Stimulated activated CD8-positive, alpha-beta memory T cell treated with anti-CD3 and anti-CD28 coated beads, Interleukin-4, amount 100 ng/mL, for 24 hours (primary cell): ENCODE data around the gene MLYCD.

Experiments used
- DNase-seq: peaks from one replicate; pipeline ENCODE4 v3.0.0-alpha.2; 2020; ENCODE audit warnings: low read depth

Gene MLYCD

DNA sequence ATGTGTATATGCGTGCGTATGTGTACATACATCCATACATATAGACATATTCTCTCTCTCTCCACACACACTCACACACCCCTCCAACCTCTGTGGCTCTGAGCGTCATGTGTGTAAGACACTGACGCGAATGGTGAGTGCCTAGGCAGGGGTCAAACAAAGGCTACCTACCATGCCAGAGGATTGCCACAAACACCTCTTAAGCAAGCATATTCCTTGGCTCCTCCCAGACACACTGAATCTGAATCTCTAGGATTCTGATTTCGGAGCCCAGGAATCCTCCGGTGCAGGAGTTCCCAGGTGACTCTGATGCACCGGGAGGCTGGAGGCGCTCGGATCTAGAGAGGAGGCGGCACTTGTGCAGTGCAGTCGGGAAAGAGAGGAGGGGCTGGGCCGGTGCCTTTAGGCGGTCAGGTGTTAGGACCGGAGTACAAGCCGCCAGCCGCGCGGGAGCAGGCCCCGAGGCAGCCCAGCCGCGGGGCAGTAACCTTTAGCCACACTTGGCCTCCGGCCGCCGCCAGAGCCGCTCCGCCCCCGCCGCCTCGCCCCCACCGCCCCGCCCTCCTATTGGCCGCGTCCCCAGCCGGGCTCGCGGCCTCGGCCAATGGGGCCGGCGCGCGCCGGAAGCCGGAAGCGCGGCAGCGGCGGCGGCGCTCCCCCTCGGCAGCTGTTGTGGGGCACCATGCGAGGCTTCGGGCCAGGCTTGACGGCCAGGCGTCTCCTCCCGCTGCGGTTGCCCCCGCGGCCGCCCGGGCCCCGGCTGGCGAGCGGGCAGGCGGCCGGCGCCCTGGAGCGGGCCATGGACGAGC, at the start of gene MLYCD:
MLYCD (plus strand) TSS at position 653 of the 809 bp plus-strand sequence; CDS start at position 683, 30 bp downstream.
- peak; percentile 57 for DNase-seq

DNA sequence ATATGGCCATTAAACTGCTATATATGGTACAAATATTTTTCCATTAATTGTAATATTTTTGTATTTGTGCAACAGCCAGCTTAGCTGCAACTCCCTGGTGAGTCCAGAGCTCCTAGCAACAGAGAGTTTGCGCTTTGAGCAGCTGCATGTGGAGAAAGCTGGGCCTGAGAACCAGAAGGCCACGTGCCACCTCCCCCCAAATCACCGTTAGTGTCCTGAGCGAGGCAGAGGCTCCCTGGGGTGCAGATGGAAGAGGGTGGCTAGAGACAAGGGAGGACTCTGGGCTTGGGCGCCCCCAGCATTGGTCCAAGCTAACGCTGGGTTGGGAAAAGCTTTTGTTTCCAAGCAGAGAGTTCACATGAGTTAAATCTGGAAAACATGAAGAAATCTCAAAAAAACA, 49.5 kb upstream of the MLYCD start:
- no peak for DNase-seq

DNA sequence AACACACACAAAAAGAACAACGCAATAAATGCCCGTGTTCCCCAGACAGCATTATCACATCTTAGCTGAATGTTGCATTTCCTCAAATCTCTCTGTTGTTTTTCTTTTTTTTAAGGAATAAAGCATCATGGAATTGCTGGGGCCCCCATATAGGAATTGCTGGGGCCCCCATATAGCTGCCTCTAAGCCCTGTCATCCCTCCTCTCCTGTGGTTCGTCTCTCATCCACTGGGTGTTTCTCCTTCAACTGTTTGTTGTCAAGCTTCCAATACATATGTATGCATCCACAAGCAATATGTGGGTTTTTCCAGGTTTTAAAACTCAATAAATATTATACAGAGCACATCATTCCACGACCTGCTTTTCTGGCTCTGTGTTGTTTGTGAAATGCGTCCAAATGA, 48.0 kb upstream of the MLYCD start:
- no peak for DNase-seq

DNA sequence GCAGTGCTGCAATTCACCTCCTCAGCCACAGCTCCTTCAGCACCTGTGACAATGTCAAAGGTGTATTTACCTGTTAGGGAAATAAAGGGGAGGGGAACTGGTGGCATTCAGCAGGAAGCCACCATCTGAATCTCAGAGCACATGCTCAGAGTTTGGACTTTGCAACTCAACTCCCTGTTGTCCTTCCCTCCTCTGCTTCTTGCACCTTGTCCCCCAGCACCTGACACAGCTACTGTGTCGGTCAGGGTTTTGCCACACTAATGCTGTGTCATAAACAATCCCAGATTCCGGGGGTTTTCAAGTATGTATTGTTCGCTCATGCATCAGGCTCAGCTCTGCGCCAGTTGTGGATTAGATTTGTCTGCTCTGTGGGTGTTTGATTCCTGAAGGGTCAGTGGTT, 47.4 kb upstream of the MLYCD start:
- DNase-seq = no peak

DNA sequence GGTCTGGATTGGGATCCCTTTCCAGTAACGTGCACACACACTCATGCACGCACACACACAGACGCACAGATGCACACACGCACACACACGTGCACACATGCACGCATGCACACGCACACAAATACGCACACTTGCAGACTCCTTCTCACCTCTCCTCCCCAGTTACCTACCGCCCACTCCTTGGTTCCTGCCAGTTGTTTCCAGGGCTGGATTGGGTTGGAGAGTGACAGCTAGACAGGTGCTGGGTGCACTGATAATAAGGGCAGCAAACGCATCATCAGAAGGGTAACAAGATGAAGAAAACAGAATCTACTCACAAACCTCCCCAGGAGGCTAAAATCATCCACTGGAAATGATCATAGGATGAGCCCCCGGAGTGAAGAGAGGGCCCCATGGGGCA, 46.1 kb upstream of the MLYCD start:
- no peak for DNase-seq

DNA sequence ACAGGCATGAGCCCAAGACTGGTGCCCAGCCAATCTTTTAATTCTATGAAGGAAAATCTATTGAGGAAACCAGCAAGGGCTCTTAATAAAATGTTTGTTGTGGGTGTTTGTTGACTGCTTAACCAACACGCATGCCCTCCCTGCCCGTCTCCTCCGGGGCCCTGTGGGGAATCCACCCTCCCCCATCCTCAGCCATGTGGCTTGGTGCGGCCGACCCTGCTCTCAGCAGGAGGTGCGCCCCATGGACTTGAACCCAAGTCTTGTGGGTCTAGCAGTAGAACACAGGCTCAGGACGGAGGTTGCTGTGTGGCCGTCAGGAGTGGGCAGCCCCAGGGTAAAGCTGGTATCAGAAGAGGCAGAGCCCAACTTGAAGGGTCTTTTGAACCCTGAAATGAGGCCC, 45.1 kb upstream of the MLYCD start:
- DNase-seq = no peak

DNA sequence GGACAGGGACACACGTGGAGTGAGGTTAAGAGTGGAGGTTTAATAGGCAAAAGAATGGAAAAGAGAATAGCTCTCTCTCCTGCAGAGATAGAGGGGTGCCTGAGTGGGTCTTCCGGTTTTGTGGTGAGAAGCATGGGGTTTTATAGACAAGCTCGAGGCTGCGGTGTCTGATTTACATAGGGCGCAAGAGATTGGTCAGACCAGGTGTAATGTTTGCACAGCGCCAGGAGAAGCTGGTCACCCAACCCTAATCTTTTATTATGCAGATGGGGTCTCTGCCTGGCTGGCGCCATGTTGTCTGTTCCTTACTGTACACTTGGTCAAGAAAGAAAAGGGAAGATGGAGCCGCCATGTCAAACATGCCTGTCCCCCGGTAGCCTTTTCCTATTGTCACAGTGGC, 44.5 kb upstream of the MLYCD start:
- DNase-seq = no peak

DNA sequence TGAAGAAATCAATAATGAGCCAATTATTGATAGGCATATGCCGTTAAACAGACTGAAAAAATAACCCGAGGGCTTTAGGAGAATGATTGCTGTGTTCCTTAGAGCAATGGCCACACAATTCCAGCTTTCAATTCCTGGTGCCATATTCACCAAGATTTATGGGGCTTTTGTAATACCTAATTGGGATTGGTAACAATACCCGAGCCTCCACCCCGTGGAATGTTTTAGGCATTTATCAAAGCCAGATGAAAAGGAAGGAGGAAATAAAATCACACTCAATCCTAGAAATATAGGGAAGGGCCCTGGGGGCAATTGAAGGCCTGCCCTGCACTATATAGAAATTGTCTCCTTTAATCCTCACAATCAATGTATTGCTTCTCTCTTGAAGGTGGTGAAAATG, 42.1 kb upstream of the MLYCD start:
- DNase-seq = no peak

DNA sequence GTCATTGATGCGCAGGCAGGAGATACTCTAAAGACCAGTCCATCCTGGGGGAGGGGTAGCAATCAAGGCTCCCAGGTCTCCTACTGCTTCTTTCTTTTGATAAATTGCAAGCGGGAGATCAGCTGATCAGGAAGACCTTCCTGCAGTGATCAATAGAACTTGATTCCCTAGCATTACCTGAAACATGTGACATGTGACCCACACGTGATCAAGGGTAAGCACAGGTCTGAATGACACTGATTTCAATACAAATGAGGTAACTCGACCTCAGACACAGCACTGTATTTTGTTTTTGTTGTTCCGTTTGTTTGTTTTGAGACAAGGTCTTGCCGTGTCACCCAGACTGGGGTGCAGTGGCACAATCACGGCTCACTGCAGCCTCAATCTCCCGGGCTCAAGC, 39.6 kb upstream of the MLYCD start:
- no peak for DNase-seq

DNA sequence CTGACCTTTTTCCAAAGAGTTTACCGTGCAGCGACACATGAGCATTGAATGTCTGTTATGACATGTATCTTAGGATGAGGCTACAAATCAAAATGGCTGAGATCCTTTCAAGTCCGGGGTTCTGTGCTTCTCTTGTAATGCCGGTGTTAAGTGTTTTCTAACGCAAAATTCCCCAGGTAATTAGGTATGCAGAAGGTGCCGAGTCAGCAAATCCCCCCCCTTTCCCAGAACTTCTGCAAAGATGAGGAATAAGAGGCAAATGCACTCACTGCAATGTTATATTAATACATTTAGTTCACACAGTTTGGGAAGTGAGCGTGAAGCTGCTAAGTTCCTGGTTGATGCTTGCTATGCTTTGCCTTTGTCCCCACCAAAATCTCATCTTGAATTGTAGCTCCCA, 36.3 kb upstream of the MLYCD start:
- DNase-seq = no peak

DNA sequence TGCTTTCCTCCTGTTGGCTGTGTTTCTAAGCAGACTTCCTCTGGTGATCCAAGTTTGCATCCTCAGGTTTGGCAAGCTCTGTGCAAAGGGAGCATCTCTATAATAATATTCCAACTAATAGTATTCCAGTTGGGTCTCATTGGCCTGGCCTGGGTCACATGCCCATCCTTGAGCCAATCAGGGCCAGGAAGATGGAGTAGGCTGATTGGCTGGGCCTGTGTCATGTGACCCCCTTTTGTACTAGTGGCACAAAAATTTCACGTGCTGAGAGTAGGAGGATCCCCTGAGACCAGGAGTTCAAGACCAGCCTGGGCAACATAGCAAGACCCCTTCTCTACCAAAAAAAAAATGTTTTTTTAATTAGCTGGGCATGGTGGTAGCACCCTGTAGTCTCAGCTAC, 35.2 kb upstream of the MLYCD start:
- no peak for DNase-seq

DNA sequence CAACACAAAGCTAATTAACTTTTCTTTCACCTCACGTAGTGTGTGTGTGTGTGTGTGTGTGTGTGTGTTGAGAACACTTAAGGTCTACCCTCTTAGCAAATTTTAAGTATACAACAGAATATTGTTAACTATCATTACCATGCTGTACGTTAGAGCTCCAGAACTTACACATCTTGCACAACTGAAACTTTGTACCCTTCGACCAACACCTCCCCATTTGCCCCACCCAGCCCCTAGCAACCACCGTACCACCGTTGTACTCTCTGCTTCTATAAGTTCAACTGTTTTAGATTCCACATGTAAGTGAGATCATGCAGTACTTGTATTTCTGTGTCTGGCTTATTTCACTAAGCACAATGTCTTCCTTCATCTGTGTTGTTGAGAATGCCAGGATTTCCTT, 28.1 kb upstream of the MLYCD start:
- DNase-seq = no peak

DNA sequence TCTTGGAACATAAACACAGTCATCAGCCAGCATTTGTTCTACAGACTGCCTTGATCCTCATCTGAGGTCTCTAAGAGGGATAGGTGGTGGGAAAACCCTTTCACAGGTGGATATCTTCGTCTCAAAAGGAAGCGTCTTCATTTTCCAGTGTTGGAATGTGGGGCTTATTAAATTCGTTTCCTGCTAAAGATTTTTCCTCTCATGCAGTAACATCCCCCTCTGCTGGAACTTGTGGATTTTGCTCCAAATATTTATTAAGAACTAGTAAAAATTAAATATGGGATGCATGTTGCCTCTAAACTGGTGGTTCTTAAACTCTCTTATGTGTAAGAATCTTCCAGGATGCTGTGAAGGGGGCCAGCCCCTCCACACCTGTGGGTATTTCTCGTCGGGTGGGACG, 20.1 kb upstream of the MLYCD start:
- no peak for DNase-seq

DNA sequence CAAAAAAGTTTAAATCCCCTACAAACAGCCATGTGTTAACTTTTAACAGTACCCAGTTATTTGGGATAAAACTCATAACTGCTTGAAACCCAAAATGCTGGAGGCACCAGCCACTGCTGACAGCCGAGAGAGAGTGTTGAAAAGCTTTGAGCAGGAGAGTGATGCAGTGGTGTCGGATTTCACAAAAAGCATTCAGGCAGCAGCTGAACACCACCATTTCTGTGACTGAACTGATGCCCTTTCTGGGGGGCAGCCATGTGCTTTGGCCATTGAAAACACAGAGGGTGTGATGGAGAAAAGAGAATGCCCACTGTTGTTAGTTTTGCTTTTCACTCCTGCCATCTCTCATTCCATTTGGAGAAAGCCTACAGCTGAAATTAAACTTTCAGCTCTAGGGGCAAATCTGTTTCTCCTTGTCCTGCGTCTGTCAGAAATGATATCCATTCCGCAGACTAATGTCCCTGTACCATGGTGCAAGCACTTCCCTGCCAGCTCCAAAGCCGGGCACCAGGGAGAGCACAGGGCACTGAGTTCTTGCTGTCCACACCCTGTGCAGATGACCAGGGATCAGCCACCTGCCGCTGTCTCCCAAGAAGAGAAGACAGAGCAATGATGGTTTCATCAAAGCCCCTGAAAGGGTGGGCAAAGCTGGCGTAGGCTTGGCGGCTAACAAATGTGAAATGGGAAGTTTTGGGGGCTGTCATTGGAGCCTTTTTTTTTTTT, 16.6 kb upstream of the MLYCD start:
- DNase-seq = no peak

DNA sequence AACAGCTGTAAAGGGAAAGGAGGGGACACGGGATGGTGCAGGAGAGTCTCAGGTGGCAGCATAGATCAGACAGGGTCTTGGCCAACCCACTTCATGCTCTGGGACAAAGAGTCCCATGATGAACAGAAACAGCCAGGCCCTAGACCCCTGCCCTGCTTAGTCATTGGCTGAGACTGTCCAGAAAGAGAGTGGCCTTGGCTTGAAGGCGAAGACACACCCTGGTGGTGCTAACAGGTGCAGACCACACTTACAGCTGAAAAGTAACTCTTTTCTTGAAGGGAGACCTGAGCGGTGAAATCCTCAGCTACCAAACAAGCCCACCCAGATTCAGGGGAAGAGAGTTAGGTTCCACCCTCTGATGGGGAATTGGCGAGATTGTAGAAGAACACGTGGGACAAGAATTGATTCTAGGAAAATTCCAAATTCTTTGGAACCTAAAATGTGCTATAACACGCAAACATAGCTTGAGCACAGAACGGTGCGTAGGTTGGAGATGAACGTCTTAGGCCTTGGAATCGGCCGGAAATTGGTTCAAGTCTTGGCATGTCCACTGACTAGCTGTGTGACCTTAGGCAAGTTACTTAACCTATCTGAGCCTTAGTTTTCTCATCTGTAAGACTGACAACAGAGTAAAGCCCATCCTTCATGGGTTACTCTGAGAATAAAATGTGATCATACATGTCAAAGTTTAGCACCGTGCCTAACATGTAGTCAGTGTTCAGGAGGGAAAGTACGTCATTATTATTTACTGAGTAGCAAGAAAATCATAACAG, 12.5 kb upstream of the MLYCD start:
- DNase-seq = no peak

DNA sequence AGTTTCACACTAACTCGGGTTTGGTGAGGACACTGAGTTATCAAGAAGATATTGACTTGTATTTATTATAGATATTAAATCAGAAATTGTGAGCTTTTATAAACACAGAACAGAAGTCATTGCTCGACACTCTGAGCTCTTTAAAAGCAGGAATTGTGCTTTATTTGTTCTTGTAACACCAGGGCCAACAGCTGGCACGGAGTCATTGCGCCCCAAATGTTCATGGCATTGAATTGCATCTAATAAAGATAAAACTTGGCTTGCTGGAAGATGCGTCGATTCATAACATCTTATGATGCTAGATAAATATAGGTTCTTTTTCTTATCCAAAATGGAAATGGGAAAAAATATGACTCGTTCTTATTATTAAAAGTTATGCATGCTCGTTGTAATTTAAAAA, 11.8 kb upstream of the MLYCD start:
- DNase-seq = no peak

DNA sequence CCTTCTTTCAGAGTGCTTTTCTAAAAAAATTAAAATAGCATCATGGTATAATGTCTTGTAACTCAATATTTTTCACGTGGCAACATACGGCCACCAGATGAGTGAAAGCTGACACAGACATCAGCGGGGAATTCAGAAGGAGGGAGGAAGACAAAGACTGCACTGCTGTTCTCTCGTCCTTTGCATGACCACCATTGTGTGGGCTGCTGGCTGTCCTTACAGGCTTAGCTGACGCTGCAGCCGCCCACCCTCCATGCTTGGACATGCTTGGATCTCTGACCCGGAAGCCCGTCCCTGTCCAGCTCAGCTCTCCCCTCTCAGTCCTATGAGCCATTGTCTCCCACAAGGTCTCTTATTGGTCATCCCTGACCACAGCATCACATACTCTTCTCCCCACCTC, 11.4 kb upstream of the MLYCD start:
- no peak for DNase-seq

DNA sequence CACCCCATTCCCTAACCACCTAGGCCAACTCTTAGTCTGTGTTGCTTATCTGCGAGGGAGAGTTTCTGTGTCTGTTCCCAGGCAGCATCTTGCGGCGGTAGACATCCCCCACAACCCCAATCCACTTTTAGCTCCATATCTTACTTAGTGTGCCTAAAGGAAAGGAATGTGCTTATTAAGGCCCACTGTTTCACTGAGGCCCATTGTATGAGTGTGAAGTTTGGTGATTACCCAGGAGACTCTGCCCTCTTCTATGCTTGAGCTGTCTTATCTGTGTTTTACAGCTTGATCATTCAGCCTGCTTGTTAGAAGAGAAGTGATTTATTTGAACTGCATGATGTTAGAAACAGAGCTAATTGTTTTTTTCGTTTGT, 10.3 kb upstream of the MLYCD start:
- no peak for DNase-seq

DNA sequence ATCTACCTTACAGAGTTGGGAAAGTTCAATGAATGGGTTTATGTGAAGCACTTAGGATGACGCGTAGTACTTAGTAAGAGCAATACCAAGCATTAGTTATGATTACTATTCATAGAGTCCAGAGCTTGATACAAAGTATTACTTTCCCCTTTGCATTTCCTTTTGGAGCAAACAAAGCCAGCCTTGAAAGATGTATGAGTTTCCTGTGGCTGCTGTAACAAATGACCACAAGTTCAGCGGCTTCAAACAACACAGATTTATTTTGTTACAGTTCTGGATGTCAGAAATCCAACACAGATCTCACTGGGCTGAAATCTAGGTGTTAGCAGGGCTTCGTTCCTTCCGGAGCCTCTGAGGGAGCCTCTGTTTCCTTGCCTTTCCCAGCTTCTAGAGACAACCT, 8.6 kb upstream of the MLYCD start:
- no peak for DNase-seq

DNA sequence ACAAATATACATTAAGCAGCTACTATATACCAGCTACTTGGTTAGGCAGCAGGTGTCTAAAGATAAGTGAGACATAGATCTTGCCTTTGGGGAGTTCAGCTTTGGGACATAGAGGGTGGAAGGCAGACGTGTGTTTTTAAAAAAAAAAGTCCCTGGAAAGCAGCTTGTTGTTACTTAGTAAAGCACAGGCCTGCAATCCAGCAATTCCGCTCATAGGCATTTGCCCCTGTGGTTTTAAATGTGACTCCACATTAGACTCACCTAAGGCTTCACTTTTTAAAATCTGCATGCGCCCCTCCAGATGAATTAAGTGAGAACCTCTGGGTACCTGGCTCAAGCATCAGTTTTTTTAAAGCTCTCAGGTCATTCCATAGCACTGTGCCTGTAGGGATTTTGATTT, 7.2 kb upstream of the MLYCD start:
- DNase-seq = no peak

DNA sequence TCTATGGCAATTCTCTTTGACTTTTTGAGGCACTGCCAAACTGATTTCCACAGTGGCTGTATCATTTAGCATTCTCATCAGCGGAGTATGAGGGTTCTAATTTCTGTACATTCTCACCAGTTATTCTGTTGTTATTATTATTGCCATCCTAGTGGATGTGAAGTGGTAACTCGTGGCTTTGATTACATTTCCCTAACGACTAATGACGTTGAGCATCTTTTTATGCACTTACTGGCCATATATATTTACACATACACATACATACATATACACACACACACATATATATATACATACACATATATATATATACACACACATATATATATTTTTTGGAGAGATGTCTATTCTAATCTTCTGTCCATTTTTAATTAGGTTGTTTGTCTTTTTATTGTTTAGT, 3.7 kb upstream of the MLYCD start:
- no peak for DNase-seq

DNA sequence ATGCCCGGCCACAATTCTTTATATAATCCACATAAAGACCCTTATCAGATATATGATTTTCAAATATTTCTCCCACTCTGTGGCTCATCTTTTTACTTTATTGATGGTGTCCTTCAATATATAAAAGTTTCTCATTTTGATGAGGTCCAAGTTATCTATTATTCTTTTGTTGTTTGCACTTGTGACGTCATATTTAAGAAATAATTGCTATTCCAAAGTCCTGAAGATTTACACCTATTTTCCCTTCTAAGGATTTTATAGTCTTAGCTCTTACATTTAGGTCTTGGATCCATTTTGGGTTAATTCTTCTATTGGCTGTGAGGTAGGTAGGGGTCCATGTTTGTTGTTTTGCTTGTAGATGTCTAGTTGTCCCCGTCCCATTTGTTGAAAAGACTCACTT, 3.0 kb upstream of the MLYCD start:
- DNase-seq = no peak

DNA sequence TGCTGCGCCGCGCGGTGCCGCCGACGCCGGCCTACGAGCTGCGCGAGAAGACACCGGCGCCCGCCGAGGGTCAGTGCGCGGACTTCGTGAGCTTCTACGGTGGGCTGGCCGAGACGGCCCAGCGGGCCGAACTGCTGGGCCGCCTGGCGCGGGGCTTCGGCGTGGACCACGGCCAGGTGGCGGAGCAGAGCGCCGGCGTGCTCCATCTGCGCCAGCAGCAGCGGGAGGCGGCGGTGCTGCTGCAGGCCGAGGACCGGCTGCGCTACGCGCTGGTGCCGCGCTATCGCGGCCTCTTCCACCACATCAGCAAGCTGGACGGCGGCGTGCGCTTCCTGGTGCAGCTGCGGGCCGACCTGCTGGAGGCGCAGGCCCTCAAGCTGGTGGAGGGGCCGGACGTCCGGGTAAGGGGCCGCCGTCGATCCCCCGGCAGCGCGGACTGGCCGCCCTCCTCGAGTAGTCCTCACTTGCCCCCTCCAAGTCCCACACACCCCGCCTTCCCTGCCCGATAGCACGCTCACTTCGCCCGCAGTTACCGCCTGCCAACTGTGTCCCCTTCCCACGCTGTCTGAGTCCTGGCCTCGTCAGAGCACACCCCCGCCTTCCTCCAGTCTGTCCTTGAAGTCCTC, 470 bp downstream of the MLYCD start:
- peak; percentile 19 for DNase-seq
